HG03460 (cell line): ENCODE results near the gene MLEC.
"Not testable (repeated sequence)": the region's sequence is repeated elsewhere in the genome, so short reads cannot be mapped to it uniquely, and the experiment has no call there.

Experiments
- ATAC-seq: cut with Tn5 transposase; IDR thresholded peaks from one replicate; pipeline ENCODE4 v1.9.1; 2021; ENCODE audit not compliant: unreplicated experiment

The MLEC gene

GRCh38 chr12:120719496-120720233, 32.7 kb downstream of the MLEC start:
- ATAC-seq, result no peak

DNA sequence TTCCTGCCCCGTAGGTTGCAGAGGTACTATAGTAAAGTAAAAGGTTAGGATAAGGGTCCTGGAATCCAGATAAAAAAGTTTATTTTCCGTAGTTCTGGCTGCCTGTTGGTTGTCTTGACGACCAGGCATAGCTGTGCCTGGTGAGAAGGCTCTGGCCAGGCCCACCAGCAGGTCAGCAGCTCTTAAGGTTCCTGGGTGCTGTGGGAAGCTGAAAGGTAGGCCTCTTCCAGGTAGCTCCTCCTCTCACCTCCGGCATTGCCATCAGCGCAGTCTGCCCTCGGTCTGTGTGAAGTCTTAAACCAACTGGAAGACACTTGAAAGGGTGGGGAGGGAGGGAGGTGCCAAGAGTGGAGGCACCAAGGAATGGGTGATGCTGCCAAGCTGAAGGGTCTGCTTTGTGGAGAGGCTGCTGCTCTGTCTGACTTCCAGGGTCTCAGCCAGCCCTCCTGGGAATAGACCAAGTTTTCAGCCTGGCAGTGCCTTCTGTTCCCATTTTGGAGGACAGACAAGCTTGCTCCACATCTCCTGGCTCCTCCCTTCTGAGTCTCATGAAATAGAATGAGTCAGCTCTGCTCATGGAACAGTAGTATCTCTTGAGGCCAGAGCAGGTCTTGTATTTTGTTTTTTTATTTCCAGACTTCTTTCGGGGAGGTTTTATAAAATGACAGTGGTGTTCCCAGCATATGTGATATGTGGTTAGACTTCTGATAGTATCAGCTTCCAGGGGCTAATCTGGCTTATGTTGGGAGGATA, 33.5 kb downstream of the MLEC start:
- no peak for ATAC-seq

- no peak for ATAC-seq
Observed at GRCh38 chr12:120720987-120721801, 34.2 kb downstream of the MLEC start.

- ATAC-seq, result no peak
Observed at GRCh38 chr12:120721866-120722265, 34.9 kb downstream of the MLEC start.

- no peak for ATAC-seq
Observed at GRCh38 chr12:120722784-120723183, 35.8 kb downstream of the MLEC start.

- ATAC-seq, result no peak
Observed at GRCh38 chr12:120724720-120725119, 37.8 kb downstream of the MLEC start.

DNA sequence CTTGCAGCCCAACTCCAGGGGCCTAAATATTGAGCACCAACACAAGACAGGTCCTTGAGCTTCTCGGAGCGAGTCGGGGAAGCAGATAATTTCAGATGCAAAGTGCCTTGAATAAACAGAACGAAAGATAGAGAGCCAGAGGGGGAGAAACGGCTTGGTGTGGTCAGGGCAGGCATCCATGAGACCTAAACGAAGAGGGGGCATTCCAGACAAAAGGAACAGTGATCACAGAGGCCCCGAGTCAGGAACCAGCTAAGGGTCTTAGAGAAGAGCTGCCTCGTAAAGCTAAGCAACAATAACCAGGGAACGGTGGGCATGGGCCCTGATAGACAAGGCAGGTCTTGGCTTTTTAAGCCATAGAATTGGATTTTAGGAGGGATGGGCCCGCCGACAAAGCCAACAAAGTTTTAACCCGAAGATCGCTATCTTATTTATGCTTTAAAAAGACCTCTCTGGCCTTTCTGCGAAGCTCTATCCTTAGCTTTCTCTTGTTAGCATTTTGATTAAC, 38.3 kb downstream of the MLEC start:
- no peak for ATAC-seq

- peak; percentile 91 for ATAC-seq
Observed at GRCh38 chr12:120725659-120726509, 38.9 kb downstream of the MLEC start, which contains the start of gene ACADS. Gene ACADS, plus strand, starts transcription at chr12:120725826. Its CDS starts 60 bp downstream, at chr12:120725886.

GRCh38 chr12:120726510-120726793, 39.5 kb downstream of the MLEC start:
- ATAC-seq, result no peak

DNA sequence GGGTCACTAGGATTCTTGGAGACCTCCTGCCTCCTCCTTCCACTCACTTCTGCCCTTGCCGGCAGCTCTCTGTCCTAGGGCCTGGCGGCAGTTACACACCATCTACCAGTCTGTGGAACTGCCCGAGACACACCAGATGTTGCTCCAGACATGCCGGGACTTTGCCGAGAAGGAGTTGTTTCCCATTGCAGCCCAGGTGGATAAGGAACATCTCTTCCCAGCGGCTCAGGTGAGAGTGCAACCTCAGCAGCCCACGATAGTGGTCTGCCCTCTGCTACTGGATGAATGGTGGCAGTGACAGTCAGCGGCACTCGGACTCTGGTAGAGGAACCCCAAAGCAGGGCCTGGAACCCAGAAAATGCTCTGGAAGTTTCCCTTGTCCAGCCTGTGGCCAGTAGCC, 40.0 kb downstream of the MLEC start:
- ATAC-seq, result no peak

- not testable (repeated sequence) for ATAC-seq
Observed at GRCh38 chr12:120732198-120732597, 45.2 kb downstream of the MLEC start.

DNA sequence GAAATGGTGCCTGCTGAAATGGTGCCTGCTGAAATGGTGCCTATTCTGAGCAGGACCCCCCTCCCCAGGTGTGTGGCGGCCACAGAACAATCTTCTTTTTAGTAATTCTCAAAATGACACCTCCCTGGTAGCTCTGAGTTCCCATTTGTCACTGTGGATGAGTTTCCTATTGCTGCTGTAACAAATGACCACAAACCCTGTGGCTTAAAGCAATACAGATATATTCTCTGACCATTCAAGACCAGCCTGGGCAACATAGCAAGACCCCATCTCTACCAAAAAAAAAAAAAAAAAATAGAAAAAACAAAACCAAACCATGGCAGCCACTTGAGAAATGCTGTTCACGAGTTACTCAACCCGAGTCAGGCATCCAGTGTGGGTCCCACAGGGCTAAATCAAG, 46.6 kb downstream of the MLEC start:
- ATAC-seq, result no peak

- no peak for ATAC-seq
Observed at GRCh38 chr12:120734210-120734609, 47.3 kb downstream of the MLEC start.

GRCh38 chr12:120735181-120735580, 48.2 kb downstream of the MLEC start:
- no peak for ATAC-seq

DNA sequence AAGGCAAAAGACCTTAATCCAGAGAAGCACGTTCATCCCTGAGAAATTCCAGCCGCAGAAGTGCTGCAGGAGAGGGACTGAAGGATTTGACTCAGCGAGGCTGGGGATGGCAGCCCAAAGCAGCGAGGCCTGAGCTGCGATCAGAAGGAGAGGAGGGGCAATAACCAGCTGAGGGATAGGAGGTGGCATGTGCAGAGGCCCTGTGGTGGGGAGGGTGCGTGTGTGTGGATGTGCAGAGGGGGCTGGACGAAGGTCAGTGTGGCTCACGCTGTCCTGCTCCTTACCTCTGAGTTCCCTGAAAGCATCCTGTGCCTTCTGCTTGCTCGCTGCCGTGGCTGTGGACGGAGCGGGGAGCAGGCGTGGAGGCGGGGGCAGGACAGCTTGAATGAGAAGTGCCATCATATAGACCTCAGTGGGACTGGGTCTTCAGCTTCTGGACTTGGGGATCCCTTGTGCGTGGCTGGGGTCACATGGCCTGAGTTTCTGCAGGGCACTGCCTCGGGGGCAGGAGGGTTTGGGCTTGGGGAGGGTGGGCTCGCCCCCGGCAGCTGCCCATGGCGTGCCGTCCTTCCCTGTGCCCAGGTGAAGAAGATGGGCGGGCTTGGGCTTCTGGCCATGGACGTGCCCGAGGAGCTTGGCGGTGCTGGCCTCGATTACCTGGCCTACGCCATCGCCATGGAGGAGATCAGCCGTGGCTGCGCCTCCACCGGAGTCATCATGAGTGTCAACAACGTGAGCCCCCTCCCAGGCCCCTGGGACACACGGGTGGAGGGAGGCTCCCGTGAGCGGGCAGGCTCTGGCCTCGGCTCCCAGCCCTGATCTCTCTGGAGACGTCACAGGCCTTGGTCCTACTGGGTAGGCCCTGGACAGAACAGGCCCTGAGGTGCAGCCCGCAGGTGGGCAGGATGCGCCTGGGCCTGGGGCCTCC, 49.7 kb downstream of the MLEC start:
- ATAC-seq, result no peak

GRCh38 chr12:120737557-120738251, 50.8 kb downstream of the MLEC start:
- no peak for ATAC-seq

DNA sequence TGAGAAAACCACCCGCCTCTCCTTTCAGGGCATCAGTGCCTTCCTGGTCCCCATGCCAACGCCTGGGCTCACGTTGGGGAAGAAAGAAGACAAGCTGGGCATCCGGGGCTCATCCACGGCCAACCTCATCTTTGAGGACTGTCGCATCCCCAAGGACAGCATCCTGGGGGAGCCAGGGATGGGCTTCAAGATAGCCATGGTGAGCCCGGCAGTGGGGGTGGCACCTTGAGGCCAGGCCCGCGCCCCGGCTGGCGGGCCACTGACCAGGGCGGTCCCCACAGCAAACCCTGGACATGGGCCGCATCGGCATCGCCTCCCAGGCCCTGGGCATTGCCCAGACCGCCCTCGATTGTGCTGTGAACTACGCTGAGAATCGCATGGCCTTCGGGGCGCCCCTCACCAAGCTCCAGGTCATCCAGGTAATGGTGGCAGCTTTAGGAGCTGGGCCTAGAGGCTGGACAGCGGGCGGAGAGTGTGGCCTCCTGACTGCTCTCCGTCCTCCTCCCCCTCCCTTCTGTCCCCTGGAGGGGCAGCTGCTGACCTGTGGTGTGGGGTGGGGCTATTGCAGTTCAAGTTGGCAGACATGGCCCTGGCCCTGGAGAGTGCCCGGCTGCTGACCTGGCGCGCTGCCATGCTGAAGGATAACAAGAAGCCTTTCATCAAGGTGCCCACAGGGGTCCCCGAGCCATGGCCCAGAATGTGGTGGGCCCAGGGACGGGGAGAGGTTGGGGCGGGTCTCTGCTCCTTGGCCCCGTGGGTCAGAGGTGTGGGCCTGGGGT, 51.5 kb downstream of the MLEC start:
- ATAC-seq, result no peak
